Activated CD8-positive, alpha-beta memory T cell treated with anti-CD3 and anti-CD28 coated beads for 4 hours (primary cell): ENCODE results near the gene CSNK1E.

Source experiments
- DNase-seq, 2 donors: peaks; one replicate each; pipeline ENCODE4 v3.0.0-alpha.2; 2020; ENCODE audit warnings: low read depth in 2 of 2

CSNK1E gene

GRCh38 chr22:38249803-38250642 lies 67.2 kb downstream of the CSNK1E start:
- DNase-seq = no peak

GRCh38 chr22:38249301-38249700 lies 67.9 kb downstream of the CSNK1E start:
- no peak for DNase-seq

- DNase-seq = no peak
These were observed 69.0 kb downstream of the CSNK1E start for GRCh38 chr22:38248280-38248679.

GRCh38 chr22:38247713-38248112 lies 69.5 kb downstream of the CSNK1E start:
- DNase-seq = no peak

GRCh38 chr22:38246692-38247091 lies 70.5 kb downstream of the CSNK1E start:
- no peak for DNase-seq

GRCh38 chr22:38246046-38246658 lies 71.1 kb downstream of the CSNK1E start:
- no peak for DNase-seq

GRCh38 chr22:38244106-38244505 lies 73.1 kb downstream of the CSNK1E start:
- DNase-seq = no peak

GRCh38 chr22:38243007-38243765 lies 74.0 kb downstream of the CSNK1E start:
- no peak for DNase-seq

- no peak for DNase-seq
These were observed 76.4 kb downstream of the CSNK1E start for GRCh38 chr22:38240734-38241252.
